NCI-H146 treated with DMSO at 0.1 percent for 48 hours (cell line): ENCODE results near the gene BUD23.
A peak's percentile ranks its signal among the peaks of the same experiment; 100 is the strongest.
"Not testable (repeated sequence)": the region's sequence is repeated elsewhere in the genome, so short reads cannot be mapped to it uniquely, and the experiment has no call there.

Experiments
- DNase-seq: peaks from one replicate; lab custom pipeline; 2025; ENCODE audit not compliant: unreplicated experiment; lab: John Stamatoyannopoulos, UW

BUD23 gene

DNA sequence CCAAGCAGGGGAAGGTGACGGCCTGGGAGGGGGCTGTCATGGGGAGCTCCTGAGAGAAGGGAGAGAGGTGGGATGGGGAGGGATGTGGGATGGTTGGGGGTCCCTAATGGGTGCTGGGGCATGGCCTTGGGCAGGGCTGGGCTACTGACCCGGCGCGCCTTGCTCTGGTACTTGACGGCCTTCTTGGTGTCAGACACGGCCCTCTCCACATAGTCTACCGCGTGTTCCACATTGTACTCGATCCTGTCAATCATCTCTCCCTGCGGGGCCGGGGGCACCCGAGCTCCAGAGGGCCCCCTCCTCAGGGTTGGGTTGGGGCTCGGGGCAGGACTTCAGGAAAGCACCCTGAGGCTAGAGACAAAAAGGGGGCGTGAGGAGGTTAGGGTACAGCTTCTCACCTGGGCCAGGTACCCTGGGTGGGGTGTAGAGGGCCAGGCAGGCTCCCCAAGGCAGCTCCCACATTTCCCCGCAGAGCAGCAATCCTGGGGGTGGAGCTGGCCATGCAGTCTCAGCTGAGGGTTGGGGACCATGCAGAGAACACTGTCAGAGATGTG, 17.3 kb downstream of the BUD23 start:
- no peak for DNase-seq

DNA sequence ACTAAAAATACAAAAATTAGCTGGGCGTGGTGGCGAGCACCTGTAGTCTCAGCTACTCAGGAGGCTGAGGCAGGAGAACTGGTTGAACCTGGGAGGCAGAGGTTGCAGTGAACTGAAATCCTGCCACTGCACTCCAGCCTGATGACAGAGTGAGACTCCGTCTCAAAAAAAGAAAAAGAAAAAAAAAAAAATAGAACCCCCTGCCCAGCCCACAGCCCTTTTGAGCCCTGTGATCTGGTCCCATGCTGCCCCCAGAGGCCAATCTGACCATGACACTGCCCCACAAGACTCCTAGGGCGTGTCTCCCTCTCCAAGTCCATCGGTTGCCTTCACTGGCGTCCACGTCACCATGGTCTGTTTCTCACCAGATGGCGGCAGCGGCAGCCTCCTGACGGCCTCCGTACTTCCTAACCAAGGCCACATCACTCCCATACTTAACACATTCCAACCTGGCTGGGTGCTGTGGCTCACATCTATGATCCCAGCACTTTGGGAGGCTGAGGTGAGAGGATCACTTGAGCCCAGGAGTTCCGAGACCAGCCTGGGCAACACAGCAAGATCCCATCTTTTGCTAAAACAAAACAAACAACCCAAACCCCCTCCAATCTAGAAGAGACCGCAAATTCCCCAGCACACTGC, 18.1 kb downstream of the BUD23 start:
- DNase-seq = no peak

DNA sequence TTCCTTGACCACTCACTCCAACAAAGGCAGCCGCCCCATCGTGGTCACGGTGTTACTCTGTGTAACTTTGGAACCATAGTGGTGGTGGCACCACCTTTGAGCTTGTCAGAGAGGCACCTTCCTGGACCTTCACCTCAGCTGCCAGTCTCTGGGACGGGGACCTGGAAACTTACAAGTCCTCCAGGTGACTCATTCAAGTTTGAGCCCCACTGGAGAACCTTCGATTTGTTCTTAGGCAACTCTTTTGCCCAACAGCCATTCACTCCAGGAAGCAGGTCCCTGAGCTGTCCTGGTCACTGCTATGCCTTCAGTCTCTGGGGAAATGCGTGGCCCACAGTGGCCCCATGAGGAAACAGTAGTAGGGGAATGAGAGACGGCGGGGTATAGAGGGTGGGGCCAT, 18.8 kb downstream of the BUD23 start:
- no peak for DNase-seq

DNA sequence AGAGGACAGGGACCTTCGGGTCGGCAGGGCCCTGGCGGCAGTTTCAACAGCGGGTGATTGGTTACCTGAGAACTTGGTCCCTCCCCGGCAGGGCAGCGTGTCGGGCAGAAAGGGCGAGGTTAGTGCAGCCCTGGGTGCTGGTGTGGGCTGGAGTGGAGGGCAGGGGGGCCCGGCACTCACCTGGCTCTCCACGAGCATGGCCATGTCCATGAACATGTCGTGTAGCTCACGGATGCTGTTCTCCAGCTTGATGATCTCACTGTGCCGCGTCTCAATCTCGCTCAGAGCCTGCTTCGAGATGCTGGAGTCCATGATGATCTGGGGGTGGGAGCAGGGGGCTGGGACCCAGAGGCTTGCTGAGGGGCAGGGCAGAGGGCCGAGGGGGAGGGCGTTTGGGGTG, 19.3 kb downstream of the BUD23 start:
- DNase-seq = no peak

DNA sequence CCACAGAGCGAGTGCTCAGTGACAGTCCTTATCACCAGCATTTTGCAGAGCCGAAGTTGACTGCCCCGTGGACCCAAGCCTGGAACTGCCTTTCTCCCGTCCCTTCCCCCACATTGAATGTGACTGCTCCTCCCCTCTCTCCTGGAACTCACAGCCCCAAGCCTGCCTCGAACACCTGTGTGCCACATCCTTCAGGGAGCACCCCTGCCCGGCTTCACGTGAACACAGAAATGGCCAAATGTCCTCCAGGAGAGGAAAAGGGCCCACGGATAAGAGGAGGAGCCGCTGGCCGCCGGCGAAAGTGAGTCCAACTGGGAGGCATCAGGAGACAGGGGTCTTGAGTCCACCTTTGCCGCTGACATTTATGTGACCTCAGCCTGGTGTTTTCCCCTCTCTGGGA, 19.8 kb downstream of the BUD23 start:
- DNase-seq = no peak

DNA sequence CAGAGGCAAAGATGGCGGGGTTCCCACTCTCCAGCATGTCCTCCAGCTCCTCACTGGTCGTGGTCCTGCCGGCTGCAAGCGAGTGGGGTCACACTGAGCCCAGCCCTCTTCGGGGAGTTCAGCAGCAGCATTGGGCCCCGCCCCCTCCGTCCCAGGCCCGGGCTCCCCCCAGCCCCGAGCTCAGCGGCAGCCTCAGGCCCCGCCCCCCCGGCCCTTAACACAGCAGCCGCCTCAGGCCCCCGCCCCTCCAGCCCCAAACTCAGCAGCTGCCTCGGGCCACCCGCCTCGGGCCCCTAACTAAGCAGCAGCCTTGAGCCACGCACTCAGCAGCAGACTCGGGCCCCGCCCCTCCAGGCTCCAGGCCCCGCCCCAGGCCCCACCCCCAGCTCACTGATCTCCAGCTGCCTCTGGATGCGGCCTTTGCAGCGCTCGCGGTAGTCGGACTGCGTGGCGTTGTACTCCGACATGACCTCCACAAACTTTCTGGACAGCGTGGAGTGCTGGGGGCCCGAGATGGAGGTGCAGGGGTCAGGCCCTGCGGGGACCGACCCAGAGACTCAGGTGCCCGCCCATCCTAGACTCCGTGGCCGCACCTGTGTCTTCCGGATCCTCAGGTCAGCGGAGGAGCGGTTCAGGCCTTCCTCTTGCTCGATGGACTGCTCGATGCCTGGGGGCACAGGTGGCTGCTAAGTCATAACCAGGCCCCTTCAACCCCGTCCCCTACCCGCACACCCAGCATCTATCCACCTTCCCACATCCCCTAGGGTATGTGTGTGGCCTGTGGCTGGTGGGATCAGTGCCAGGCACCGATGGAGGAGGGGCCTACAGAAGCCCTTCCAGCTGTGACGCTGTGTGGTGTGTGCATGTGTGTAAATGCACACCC, 20.6 kb downstream of the BUD23 start:
- DNase-seq = no peak

DNA sequence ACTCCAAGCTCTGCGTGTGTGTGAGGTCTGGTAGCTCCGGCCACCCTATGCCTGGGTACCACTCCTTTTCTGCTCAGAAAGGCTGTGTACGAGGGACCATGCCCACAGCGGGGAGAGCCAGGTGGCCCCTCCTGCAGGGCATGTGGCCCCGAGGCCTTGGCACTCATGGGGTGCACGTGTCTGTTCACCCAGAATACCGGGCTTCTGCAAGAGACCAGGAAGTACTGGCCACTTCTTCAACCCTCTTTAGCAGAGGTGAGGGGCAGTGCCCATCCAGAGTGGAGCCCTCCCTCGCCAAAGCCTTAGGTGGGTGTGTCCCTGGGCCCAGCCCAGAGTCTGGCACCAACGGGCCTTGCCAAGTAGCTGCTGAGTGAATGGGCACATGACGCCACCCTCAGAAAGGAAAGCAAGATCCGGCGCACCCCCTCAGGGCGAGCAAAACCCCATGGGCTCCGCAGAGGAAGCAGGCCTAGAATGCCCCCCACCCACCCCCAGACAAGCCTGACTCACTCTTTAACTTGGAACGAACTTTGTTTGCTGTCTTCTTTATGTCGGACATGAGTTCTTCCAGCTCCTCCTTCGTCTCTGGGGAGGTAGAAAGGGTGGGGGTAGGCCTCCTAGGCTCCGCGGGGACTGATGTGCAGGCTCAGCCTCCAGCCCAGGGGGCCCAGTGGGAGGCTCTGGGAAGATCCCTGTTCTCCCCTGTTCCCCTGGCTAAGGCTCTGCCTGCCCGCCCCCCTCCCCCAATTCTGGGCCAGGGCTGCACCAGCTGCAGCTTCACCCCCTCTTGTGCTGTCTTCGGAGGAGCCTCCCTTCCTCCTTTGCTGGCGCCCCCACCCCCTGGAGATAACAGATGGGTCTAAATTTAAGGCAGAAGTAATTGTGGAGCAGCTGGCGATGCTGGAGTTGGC, 21.5 kb downstream of the BUD23 start:
- DNase-seq = no peak

DNA sequence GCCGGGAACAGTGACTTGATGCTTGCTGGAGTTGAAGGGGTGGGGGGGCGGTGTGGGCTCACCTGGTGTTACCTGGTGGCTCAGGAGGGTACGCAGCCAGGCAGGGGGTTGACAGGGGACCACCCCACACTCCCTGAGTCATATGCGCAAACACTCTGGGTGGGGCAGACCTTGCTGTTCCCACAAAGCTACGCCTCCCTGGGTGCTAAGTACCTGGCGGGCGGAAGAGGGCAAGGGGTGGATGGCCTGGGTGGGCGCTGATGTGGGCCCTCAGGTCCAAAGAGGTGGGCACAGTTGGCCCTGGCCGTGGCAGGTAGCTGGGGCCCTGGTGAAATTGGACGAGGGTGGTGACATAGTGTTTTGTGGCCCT, 22.1 kb downstream of the BUD23 start:
- DNase-seq = no peak

DNA sequence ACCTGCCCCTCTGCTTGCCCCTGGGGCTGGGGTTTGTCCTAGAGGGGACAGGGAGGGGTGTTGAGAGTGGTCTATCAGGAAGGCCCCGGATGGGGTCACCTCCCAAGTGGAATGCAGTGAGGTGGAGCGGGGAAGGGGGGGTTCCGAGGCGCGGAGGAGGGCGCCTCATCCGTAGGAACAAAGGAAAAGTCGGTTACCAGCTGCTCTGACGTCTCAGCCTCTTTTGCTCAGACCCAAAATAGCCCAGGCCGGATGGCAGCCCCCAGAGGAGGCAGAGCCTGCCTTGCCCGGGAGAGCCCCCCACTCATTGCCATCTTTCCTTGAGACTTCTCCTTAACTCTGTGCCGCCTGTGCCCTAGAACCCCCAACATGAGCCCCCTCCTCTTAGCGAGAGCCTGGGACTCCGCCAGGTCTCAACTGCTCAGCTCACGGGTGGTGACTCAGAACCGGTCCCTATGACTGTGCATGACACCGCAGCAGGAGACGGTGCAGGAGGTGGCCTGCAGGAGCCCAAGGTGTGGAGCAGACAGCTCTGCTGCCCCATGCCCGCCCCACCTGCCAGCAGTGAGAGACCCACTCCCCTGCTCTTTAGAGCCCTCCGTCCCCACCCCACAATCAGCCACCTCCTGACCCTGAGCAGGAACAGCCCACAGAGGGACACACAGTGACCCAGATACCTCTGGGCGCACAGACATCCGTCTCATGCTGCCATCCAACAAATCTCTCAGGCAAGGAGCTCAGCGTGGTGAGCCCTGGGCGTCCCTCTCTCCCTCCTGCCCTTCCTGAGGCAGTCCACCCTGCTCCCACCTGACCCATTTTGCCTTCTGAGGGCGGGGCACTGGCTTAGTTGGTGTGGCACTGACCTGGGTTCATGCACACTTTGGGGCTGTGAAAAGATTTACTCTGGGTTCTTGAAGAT, 23.0 kb downstream of the BUD23 start:
- DNase-seq = no peak

DNA sequence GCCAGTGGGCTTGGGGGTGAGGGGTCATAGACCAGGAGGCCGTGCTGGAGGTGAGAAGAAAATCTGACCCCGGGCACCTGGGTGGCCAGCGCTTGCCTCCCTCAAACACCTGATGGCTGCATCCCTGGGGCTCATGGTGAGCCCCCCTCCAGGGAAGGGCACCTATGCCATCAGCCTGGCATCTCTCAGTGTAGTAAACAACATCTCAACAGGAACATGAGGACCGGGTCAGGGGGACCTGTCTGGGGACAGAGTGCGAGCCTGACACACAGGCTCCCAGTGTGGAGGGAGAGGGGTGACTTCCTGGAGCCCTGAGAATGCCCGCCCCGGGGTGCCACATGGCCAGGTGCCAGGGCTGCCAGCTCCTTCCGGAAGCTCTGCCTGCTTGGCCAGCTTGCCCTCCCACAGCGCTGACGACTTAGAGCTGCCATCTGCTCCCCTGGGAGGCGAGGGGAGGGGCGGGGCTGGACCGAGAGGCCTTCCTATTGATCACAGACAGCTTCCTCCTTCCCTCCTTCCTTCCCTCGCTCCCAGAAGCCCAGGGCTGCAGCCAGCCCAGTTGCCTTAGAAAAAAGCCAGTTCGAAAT, 23.7 kb downstream of the BUD23 start:
- DNase-seq = no peak

DNA sequence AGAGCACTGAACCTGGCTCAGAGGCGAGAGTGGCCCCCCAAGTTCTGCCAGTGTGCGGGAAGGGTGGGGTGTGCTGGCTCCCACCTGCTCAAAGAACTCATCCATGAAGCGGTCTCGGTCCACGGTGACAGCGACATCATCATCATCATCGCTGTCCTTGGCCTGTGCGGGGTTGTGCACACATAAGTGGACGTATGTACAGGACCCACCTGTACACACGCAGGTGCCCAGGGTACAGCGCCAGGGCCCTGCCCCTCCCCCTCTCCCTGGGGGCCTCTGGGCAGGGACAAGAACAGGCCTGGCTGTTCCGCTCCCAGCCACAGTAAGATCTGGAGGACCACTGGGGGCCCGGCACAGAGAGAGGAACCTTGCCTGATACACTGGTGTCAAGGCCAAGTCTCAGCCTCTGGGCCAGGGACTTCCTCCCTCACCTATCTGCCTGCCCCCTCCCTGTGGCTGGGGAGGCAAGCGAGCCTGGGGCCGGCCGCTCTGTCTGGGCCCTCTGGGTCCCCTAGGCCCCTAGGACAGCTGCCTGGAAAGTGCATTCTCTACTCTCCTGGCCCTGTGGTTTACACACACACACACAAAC, 25.7 kb downstream of the BUD23 start:
- no peak for DNase-seq

DNA sequence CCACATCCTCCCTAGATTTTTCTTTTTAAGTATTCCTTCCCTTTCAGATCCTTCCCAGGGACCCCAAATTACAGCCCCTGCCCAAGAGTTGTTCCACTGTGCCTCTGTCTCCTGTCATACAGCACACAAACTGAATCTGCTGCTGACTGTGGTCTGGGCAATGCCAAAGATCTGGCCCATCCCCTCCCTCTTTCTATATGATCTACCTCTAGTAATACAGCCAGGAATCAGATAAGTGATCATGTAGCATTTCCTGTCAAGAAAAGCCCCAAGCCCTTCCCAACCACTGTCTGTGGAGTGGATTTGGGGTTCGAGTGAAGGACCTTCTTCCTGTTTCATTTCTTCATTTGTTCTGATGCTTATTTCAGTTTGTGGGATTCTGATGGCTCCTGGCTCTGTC, 29.4 kb downstream of the BUD23 start:
- DNase-seq = no peak

DNA sequence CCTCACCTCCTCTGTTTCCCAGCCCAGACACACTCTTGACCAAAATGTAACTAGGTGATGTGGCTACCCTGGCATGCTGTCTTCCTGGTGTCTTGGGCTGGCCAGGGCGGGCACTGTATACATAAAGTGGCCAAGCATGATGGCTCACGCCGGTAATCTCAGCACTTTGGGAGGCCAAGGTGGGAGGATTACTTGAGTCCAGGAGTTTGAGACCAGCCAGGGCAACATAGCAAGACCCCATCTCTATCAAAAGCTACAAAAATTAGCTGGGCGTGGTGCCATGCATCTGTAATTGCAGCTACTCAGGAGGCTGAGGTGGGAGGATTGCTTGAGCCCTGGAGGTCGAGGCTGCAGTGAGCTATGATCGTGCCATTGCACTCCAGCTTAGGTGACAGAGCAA, 29.9 kb downstream of the BUD23 start:
- not testable (repeated sequence) for DNase-seq

DNA sequence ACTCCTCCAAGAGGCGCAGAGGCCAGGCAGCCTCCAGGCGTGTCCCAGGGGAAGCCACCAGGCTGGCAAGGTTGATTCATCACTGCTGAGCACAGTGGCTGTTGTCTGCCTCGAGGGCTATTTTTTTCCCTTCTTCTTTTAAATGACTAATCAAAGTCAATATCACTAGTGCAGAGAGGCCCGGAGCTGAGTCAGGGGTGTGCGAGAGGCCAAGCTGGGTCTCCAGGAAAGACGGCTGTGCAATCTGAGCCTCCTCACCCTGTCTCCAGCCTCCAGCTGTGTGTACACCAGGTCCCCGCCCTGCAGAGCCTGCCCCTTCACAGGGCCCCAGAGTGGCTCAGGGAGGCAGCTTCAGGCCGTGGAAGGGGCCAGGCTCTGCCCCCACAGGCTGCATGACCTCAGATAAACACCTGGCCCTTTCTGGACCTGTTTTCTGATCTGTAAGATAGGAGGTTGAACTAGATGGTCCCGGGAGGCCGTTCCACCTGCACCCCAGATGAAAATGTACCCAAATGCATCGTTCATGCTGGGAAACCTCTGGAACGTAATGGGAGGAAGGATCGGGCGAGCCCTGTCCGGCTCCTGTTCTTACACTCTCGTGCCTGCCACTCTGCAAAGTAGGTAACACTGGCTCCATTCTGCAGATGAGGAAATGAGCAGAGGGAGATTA, 32.4 kb downstream of the BUD23 start:
- peak; percentile 93 for DNase-seq

DNA sequence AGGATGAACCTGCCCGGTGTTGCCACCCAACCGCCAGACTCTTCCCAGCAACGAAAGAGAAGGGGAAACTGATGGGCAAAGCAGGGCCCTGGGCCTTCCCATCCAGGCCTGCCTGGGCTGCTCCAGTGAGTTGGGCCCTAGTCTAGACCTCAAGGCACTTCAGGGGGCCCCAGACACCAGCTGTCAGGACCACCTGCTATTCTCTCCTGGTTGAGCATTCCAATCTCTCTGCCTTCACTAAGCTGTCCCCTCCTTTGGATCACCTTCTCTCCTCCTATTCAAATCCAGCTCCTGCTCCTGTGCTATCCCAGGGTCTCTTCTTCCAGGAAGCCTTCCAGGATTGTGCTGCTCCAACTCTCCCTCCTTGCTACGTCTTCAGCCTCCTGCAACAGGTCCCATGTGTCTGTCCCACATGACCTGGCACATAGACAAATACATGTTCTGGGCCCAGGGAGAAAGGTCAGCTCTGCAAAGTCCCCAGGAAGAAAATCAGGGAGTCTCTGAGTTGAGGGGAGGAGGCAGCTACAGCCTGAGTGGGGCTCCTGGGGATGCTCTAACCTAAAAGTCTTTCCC, 33.0 kb downstream of the BUD23 start:
- DNase-seq = no peak

DNA sequence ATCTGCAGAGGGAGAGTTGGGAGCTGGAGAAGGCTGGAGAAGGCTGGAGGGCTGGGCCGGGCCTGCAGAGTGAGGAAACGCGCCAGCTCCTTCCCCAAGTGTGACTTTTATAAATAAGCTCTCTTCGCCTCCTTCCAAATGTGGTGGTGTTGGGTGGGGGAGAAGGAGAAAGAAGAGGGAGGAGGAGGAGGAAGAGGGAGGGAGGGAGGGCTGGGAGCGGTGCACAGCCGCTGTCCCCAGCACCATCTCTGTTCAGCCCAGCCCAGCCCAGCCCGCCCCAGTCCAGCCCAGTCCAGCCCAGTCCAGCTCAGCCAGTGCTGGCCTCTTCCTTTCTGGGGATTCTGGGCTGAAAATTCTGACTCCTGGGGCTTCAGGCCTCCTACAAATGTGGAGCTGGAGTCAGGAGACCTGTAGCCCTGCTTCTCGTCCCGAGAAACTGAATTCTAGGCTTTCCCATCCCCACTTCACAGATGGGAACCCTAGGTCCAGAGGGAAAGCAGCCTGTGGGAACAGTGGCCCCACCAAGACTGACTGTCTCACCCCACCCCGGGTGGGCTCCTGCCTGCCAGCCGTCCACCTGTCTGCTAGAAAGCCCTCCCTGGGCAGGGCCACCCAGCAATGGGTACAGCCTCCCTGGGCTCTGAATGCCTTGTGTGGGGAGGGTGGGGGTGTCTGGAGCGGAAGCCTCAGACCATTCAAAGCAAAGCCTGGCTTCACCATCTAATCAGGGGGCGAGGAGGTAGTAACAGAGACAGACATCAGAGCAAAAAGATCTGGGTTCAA, 33.8 kb downstream of the BUD23 start:
- DNase-seq = no peak

DNA sequence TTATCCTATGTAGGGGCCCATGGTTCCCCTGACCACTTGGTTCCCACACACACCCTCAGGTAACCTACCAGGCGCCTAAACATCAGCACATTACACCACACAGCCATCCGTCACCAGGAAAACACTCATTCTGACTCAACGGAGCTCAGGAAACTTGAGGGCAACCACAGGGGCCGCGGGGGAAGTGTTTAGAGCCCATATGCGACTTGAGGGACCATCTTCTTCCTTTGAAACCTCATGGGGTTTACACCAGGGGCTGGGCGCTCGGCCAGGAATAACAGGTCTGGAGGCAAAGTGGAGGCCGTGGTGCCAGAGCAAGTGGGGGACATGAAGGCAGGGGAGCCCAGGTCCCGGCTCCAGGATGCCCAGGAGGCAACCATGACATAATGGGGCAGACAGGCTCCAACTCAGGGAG, 34.6 kb downstream of the BUD23 start:
- DNase-seq = no peak

DNA sequence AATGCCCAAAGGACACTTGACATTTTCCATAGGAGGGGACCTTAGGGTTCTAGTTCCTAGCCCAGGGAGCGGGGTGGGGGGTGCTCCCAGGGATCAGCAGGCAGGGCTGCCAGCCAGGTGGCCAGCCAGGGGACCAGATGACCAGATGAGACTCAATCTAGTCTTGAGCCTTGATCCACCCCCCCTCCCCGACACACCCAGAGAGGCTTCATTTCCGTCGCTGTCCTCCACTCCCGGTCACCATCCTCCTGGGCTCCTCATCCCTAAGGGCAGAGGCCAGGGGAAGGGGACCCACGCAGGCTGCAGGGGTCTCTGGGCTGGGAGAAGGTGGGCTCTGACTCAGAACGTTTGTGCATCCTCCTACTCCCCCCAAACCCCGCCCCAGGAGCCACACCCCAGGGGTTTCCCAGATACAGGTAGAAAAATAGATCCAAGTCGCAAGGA, 35.1 kb downstream of the BUD23 start:
- DNase-seq = no peak
